WTC11 (cell line): Measurements from ENCODE around the gene CYP4F2. TPM values are rescaled to one million over a fixed set of nuclear protein-coding genes. Genes with fewer than 3 reads are reported as not detected.

Source experiments
- ATAC-seq: fragments of 200-7000 bp; cut with Tn5 transposase; 2 replicates; pipeline ENCODE4 v1.10.0; 2021; ENCODE audit warnings: mild to moderate bottlenecking, moderate library complexity
- CTCF ChIA-PET: fragments of 300-600 bp; sonication (Branson Sonifier 250); formaldehyde crosslinking; loops from one replicate; lab custom pipeline; 2021; ENCODE audit warnings: antibody characterized with exemption; lab: Charles Lee
- POLR2A ChIA-PET: fragments of 350-600 bp; sonication (Branson Sonifier 250); formaldehyde crosslinking; loops from one replicate; lab custom pipeline; 2021; ENCODE audit warnings: antibody characterized with exemption; lab: Charles Lee
- DNase-seq: peaks from one replicate; pipeline ENCODE4 v3.0.0; 2021; ENCODE audit warnings: low spot score
- H3K27ac Mint-ChIP-seq: 2 replicates; pipeline ENCODE4 v1.8.0; 2021; ENCODE audit warnings: mixed read lengths
- H3K27me3 Mint-ChIP-seq: 2 replicates; pipeline ENCODE4 v1.8.0; 2021; ENCODE audit warnings: low read depth, mild to moderate bottlenecking, moderate library complexity, mixed read lengths
- H3K36me3 Mint-ChIP-seq: 2 replicates; pipeline ENCODE4 v1.8.0; 2021; ENCODE audit warnings: mixed read lengths
- H3K4me1 Mint-ChIP-seq: 2 replicates; pipeline ENCODE4 v1.8.0; 2022; ENCODE audit warnings: mixed read lengths
- H3K4me3 Mint-ChIP-seq: 2 replicates; pipeline ENCODE4 v1.8.0; 2021; ENCODE audit warnings: mild to moderate bottlenecking, moderate library complexity, mixed read lengths
- H3K9me3 Mint-ChIP-seq: 2 replicates; pipeline ENCODE4 v1.8.0; 2021; ENCODE audit warnings: mixed read lengths
- ATF6 ChIP-seq: sonication (generic); formaldehyde crosslinking; IDR thresholded peaks from 2 replicates; pipeline ENCODE4 v1.8.1; 2023; ENCODE audit warnings: mild to moderate bottlenecking, missing genetic modification reagents
- CBFB ChIP-seq: sonication (generic); formaldehyde crosslinking; IDR thresholded peaks from 2 replicates; pipeline ENCODE4 v1.8.1; 2022; ENCODE audit warnings: mild to moderate bottlenecking, low read depth, missing genetic modification reagents
- CTCF ChIP-seq: fragments of 200-600 bp; IDR thresholded peaks from 2 replicates; pipeline ENCODE4 v1.8.0; 2022; ENCODE audit warnings: antibody characterized with exemption
- E2F4 ChIP-seq: sonication (generic); formaldehyde crosslinking; IDR thresholded peaks from 2 replicates; pipeline ENCODE4 v1.8.1; 2022; ENCODE audit warnings: low read depth, mild to moderate bottlenecking, moderate library complexity, missing genetic modification reagents, borderline replicate concordance
- EMX1 ChIP-seq: fragments of 250-450 bp; sonication (Bioruptor Pico); IDR thresholded peaks from 2 replicates; pipeline ENCODE4 v1.8.0; 2021; ENCODE audit warnings: mild to moderate bottlenecking
- FOXP4 ChIP-seq: sonication (generic); formaldehyde crosslinking; IDR thresholded peaks from 2 replicates; pipeline ENCODE4 v1.8.0; 2022; ENCODE audit warnings: mild to moderate bottlenecking, missing genetic modification reagents
- GABPB1 ChIP-seq: sonication (generic); formaldehyde crosslinking; IDR thresholded peaks from 2 replicates; pipeline ENCODE4 v1.8.1; 2023; ENCODE audit warnings: mild to moderate bottlenecking, missing genetic modification reagents
- JUN ChIP-seq: sonication (generic); formaldehyde crosslinking; IDR thresholded peaks from 2 replicates; pipeline ENCODE4 v1.8.0; 2023; ENCODE audit warnings: mild to moderate bottlenecking, missing genetic modification reagents
- NFATC4 ChIP-seq: fragments of 250-450 bp; sonication (Bioruptor Pico); IDR thresholded peaks from 2 replicates; pipeline ENCODE4 v1.9.0; 2021; ENCODE audit warnings: mild to moderate bottlenecking
- SMAD4 ChIP-seq: sonication (generic); formaldehyde crosslinking; IDR thresholded peaks from 2 replicates; pipeline ENCODE4 v1.8.0; 2022; ENCODE audit warnings: mild to moderate bottlenecking, missing genetic modification reagents
- TCF7 ChIP-seq: sonication (generic); formaldehyde crosslinking; IDR thresholded peaks from 2 replicates; pipeline ENCODE4 v1.8.0; 2022; ENCODE audit warnings: mild to moderate bottlenecking, low read depth, missing genetic modification reagents, moderate library complexity
- ZNF317 ChIP-seq: sonication (generic); formaldehyde crosslinking; IDR thresholded peaks from 2 replicates; pipeline ENCODE4 v1.8.1; 2023; ENCODE audit warnings: low read depth, mild to moderate bottlenecking, moderate library complexity, missing genetic modification reagents, borderline replicate concordance
- ZNF671 ChIP-seq: fragments of 250-450 bp; sonication (Bioruptor Pico); IDR thresholded peaks from 2 replicates; pipeline ENCODE4 v1.8.0; 2021; ENCODE audit warnings: mild to moderate bottlenecking
- total RNA-seq: library from RNA; stranded (reverse); gene quantifications from 3 replicates; pipeline ENCODE4 v1.2.3, GENCODE V29; 2021
- TF ChIP-seq, protein P1 (sequence below): fragments of 250-450 bp; sonication (Bioruptor Pico); IDR thresholded peaks from 2 replicates; pipeline ENCODE4 v2.1.2; 2022; ENCODE audit warnings: mild to moderate bottlenecking, moderate library complexity
- TF ChIP-seq, protein P2 (sequence below): fragments of 250-450 bp; sonication (Bioruptor Pico); conservative IDR thresholded peaks from 2 replicates; pipeline ENCODE4 v1.9.0; 2021; ENCODE audit warnings: mild to moderate bottlenecking
- TF ChIP-seq, protein P3 (sequence below): sonication (generic); formaldehyde crosslinking; conservative IDR thresholded peaks from 2 replicates; pipeline ENCODE4 v1.8.1; 2022; ENCODE audit warnings: mild to moderate bottlenecking, missing genetic modification reagents

Gene CYP4F2
- total RNA-seq, 1 experiment from 2014 or later: 0.24 TPM

GRCh38 chr19:15869873-15870272, 28.0 kb downstream of the CYP4F2 start:
- no peaks in the 10 kb centered on the region; the same call in 1 of the 2 replicates for H3K27me3 Mint-ChIP-seq
- H3K4me3 Mint-ChIP-seq: no peak overlapping the region
- no peak for ATAC-seq
- CTCF ChIA-PET: interaction anchor here (0.9 to 1.4 kb wide), 4 partner anchors 26 to 241 kb away, joined by 3 to 10 read pairs (median 4); no protein-coding TSS in a partner anchor
- TF ChIP-seq GABPB1 (CRISPR knock-in tag) (no peak), E2F4 (CRISPR knock-in tag) (no peak), CBFB (CRISPR knock-in tag) (no peak), JUN (CRISPR knock-in tag) (no peak), EMX1 (no peak), TCF7 (CRISPR knock-in tag) (no peak), ZNF671 (CRISPR knock-in tag) (no peak), SMAD4 (no peak), CTCF (no peak), ZNF317 (CRISPR knock-in tag) (no peak), NFATC4 (CRISPR knock-in tag) (no peak), FOXP4 (no peak), ATF6 (CRISPR knock-in tag) (no peak)
- TF ChIP-seq, protein P1, sequence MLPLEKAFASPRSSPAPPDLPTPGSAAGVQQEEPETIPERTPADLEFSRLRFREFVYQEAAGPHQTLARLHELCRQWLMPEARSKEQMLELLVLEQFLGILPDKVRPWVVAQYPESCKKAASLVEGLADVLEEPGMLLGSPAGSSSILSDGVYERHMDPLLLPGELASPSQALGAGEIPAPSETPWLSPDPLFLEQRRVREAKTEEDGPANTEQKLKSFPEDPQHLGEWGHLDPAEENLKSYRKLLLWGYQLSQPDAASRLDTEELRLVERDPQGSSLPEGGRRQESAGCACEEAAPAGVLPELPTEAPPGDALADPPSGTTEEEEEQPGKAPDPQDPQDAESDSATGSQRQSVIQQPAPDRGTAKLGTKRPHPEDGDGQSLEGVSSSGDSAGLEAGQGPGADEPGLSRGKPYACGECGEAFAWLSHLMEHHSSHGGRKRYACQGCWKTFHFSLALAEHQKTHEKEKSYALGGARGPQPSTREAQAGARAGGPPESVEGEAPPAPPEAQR (CRISPR knock-in tag): no peak
- TF ChIP-seq, protein P2, sequence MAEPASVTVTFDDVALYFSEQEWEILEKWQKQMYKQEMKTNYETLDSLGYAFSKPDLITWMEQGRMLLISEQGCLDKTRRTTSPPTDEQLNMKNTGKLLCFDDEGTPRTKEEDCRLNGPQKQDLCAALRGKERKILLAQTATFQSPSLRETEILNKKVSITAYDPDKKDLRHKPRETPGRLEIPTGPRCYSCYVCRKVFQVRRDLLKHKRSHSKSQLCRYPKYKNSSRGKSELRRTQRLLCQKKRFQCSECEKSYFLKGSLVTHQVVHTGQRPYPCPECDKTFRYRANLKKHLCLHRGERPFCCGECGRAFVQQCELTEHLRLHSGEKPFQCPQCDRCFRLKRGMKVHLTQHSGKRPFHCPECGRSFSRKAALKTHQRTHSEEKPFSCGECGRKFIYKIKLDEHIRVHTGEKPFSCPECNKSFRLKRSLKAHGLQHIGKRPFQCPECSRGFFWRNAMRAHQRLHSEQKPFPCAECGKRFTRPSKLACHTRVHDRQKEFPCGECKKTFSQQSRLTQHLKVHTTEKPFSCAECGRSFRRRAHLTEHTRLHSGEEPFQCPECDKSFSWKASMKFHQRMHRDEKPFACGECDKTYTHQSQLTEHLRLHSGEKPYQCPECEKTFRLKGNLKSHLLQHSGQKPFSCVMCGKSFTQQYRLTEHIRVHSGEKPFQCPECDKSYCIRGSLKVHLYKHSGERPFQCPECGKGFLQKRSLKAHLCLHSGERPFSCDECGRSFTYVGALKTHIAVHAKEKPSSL (CRISPR knock-in tag): no peak
- TF ChIP-seq, protein P3, sequence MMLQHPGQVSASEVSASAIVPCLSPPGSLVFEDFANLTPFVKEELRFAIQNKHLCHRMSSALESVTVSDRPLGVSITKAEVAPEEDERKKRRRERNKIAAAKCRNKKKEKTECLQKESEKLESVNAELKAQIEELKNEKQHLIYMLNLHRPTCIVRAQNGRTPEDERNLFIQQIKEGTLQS (CRISPR knock-in tag): no peak
- H3K36me3 Mint-ChIP-seq: peaks cover 21% of the 10 kb centered on the region
- H3K27ac Mint-ChIP-seq: peak overlapping the region; percentile 75; the same call in 1 of the 2 replicates
- no peak for DNase-seq
- H3K9me3 Mint-ChIP-seq: peaks cover 46% of the 10 kb centered on the region
- peaks cover 27% of the 10 kb centered on the region for H3K4me1 Mint-ChIP-seq
- POLR2A ChIA-PET: interaction anchor here (1.4 kb wide), 1 partner anchor 33 kb away, joined by 3 read pairs; no protein-coding TSS in a partner anchor
